Measurements from ENCODE around the gene TMEM151A. TPM values are rescaled to one million over a fixed set of nuclear protein-coding genes. Genes with fewer than 3 reads are reported as not detected.

The TMEM151A gene
- total and polyA plus RNA-seq, 2 of the 4 experiments (the other 2 are of a cell fraction): 0.03 TPM; not detected in 1

- no peak overlapping the region for H3K4me3 ChIP-seq (ENCODE audit: insufficient read depth, low read depth, low read length)
- no TSS peak for BruUV-seq (replicated peaks)
- H3K4me1 ChIP-seq (ENCODE audit: control insufficient read depth, insufficient read depth, low read length): peaks cover 11% of the 10 kb centered on the region
- no peak overlapping the region for H4K5ac ChIP-seq (ENCODE audit: low read depth, low read length)
- no peak for DNase-seq
- no peak overlapping the region for H3K9ac ChIP-seq (ENCODE audit: low read depth, low read length)
- no peak overlapping the region for H3K4ac ChIP-seq (ENCODE audit: low read depth, low read length)
- in situ Hi-C loops (cut with MboI; ENCODE audit: low sequenced_read_pairs) (no loop called here), dilution Hi-C loops (cut with HindIII; ENCODE audit: low sequenced_read_pairs, unreplicated experiment) (no loop called here), intact Hi-C loops (cut with micrococcal nuclease) (no loop called here)
- TF ChIP-seq ELK1 (IDR thresholded peaks at IDR 0.05; ENCODE audit: borderline replicate concordance, low read depth, low read length): no peak
- no peak for TF ChIP-seq SMC3 (IDR thresholded peaks at IDR 0.05; ENCODE audit: low read depth, low read length)
- TF ChIP-seq MAZ (IDR thresholded peaks at IDR 0.05; ENCODE audit: borderline replicate concordance, low read depth, low read length): no peak
- TF ChIP-seq RCOR1 (IDR thresholded peaks at IDR 0.05; ENCODE audit: insufficient replicate concordance, low read length): no peak
- no peak for TF ChIP-seq RAD21 (IDR thresholded peaks at IDR 0.05; ENCODE audit: low read length)
- TF ChIP-seq FOS (IDR thresholded peaks at IDR 0.05; ENCODE audit: low read depth, low read length): no peak
- TF ChIP-seq MAFK (IDR thresholded peaks at IDR 0.05; ENCODE audit: low read depth, low read length): no peak
- TF ChIP-seq, protein P1, sequence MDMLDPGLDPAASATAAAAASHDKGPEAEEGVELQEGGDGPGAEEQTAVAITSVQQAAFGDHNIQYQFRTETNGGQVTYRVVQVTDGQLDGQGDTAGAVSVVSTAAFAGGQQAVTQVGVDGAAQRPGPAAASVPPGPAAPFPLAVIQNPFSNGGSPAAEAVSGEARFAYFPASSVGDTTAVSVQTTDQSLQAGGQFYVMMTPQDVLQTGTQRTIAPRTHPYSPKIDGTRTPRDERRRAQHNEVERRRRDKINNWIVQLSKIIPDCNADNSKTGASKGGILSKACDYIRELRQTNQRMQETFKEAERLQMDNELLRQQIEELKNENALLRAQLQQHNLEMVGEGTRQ (IDR thresholded peaks at IDR 0.05; ENCODE audit: low read depth, low read length): no peak
- no peak for TF ChIP-seq CHD1 (IDR thresholded peaks at IDR 0.05; ENCODE audit: low read depth, low read length)
- no peak for TF ChIP-seq MXI1 (IDR thresholded peaks at IDR 0.05; ENCODE audit: borderline replicate concordance, low read depth, low read length)
- no peak for TF ChIP-seq POLR2A (IDR thresholded peaks at IDR 0.05; ENCODE audit: low read depth, low read length)
- no peak for TF ChIP-seq BHLHE40 (IDR thresholded peaks at IDR 0.05; ENCODE audit: low read depth, low read length)
- H3K79me1 ChIP-seq (ENCODE audit: low read depth in 1 of 2, low read length in 2 of 2): peaks cover 12 to 24% of the 10 kb centered on the region in 2 experiments; a peak in 3 of 4 replicates
- peaks cover 4% of the 10 kb centered on the region; the same call in 1 of the 2 replicates for H3K36me3 ChIP-seq (ENCODE audit: control insufficient read depth, insufficient read depth, low read length)
- H3K56ac ChIP-seq (ENCODE audit: extremely low read depth, insufficient read depth, low read length): no peak overlapping the region
- CTCF ChIA-PET: no interaction called here
- no peak overlapping the region for H2AK9ac ChIP-seq (replicated peaks; ENCODE audit: low read depth, low read length, poor library complexity)
- 26% methylated on average over 13 of the region's 16 CpGs; no CpG with 5 or more reads in 1 of the 2 experiments for WGBS, 2 experiments (ENCODE audit: extremely low coverage in 2 of 2, insufficient read length in 1 of 2)
- no peak overlapping the region for H3K14ac ChIP-seq (replicated peaks; ENCODE audit: low read depth, low read length)
- no peak for ATAC-seq (ENCODE audit: low read depth)
- no peak overlapping the region for H3K27ac ChIP-seq (ENCODE audit: insufficient read depth, low read length)
- H2BK5ac ChIP-seq (ENCODE audit: low read depth, low read length, poor library complexity, severe bottlenecking): no peak overlapping the region
- no peak overlapping the region for H2AFZ ChIP-seq (replicated peaks; ENCODE audit: low read length, poor library complexity)
- H3K18ac ChIP-seq (ENCODE audit: low read depth, low read length): no peak overlapping the region
- no peak overlapping the region for H2BK20ac ChIP-seq (ENCODE audit: low read depth, low read length)
- peaks cover 6% of the 10 kb centered on the region; the same call in 1 of the 2 replicates for H4K20me1 ChIP-seq (ENCODE audit: insufficient read depth, low read length)
- H3K4me2 ChIP-seq (ENCODE audit: low read depth, low read length): no peak overlapping the region
- no peak overlapping the region for H2AK5ac ChIP-seq (ENCODE audit: low read depth, low read length)
- POLR2A ChIA-PET (ENCODE audit: unreplicated experiment): interaction anchor here (0.6 kb wide), 1 partner anchor 11 kb away, joined by 3 read pairs; no protein-coding TSS in a partner anchor
- peaks cover 35% of the 10 kb centered on the region for H3K27me3 ChIP-seq (ENCODE audit: control insufficient read depth, insufficient read depth, low read length)
- H2BK15ac ChIP-seq (ENCODE audit: low read depth, low read length): no peak overlapping the region
- peaks cover 17% of the 10 kb centered on the region for H3K9me1 ChIP-seq (ENCODE audit: insufficient read depth, low read length)
- H2BK120ac ChIP-seq (ENCODE audit: low read depth, low read length): no peak overlapping the region
- H3K9me3 ChIP-seq (ENCODE audit: control insufficient read depth, insufficient read depth, low read length): no peaks in the 10 kb centered on the region
- no peak overlapping the region for H3K23ac ChIP-seq (ENCODE audit: low read depth, low read length)
- H4K8ac ChIP-seq (ENCODE audit: low read depth in 2 of 2, low read length in 2 of 2): no peak overlapping the region
- H4K91ac ChIP-seq (ENCODE audit: insufficient read depth, low read depth, low read length): no peak overlapping the region
Observed at GRCh38 chr11:66291303-66291705, 390 bp upstream of the TMEM151A start.

Data from IMR-90 (cell line).